Lower lobe of right lung (tissue), 2 donors: ENCODE measurements around the gene TXK. TPM values are rescaled to one million over a fixed set of nuclear protein-coding genes. Genes with fewer than 3 reads are reported as not detected.

ENCODE experiments used
- ATAC-seq, 2 donors: fragments of 200-7000 bp; cut with Tn5 transposase; one replicate each; pipeline ENCODE4 v1.9.1; 2020 to 2022; ENCODE audit warnings: mild to moderate bottlenecking in 2 of 2, moderate library complexity in 2 of 2
- DNase-seq: peaks from one replicate; pipeline ENCODE4 v3.0.0-alpha.2; 2020
- H3K27ac ChIP-seq: fragments of 200-600 bp; one replicate; pipeline ENCODE4 v1.8.0; 2022
- H3K27me3 ChIP-seq: fragments of 200-600 bp; one replicate; pipeline ENCODE4 v1.8.0; 2022; ENCODE audit warnings: low read depth
- H3K36me3 ChIP-seq: fragments of 200-600 bp; one replicate; pipeline ENCODE4 v1.8.0; 2022; ENCODE audit warnings: mild to moderate bottlenecking
- H3K4me1 ChIP-seq: fragments of 200-600 bp; one replicate; pipeline ENCODE4 v1.8.0; 2022
- H3K4me3 ChIP-seq: fragments of 200-600 bp; one replicate; pipeline ENCODE4 v1.8.0; 2022; ENCODE audit warnings: mild to moderate bottlenecking
- H3K9me3 ChIP-seq: fragments of 200-600 bp; one replicate; pipeline ENCODE4 v1.8.0; 2022
- CTCF ChIP-seq: fragments of 200-600 bp; IDR thresholded peaks from one replicate; pipeline ENCODE4 v1.8.0; 2022; ENCODE audit warnings: antibody characterized with exemption, mild to moderate bottlenecking
- intact Hi-C: fragments of 100-400 bp; cut with DNase I; formaldehyde crosslinking; loops from one replicate; pipeline ENCODE4 v1.11.0; 2022
- total RNA-seq: library from RNA; stranded (reverse); fragmentation: NEBNext Ultra II Directional; extraction: Animal tissue kit (Norgen Biotek cat#: 25700); gene quantifications from one replicate; pipeline ENCODE4 v1.2.1, GENCODE V29; 2021
- donor health status: DM: no; HTN: yes; CAD: no; lungs with severe emphysema.

The TXK gene
- total RNA-seq, 1 donor from 2014 or later: 7.5 TPM

GRCh38 chr4:48103483-48104139 lies 30.4 kb downstream of the TXK start:
- no peak overlapping the region for H3K4me3 ChIP-seq
- no peaks in the 10 kb centered on the region for H3K4me1 ChIP-seq
- H3K36me3 ChIP-seq: no peaks in the 10 kb centered on the region
- H3K9me3 ChIP-seq: no peaks in the 10 kb centered on the region
- no peak for ATAC-seq
- intact Hi-C loops: no loop called here
- no peak for TF ChIP-seq CTCF
- no peak overlapping the region for H3K27ac ChIP-seq
- DNase-seq: no peak
- no peaks in the 10 kb centered on the region for H3K27me3 ChIP-seq

GRCh38 chr4:48102303-48102702 lies 31.7 kb downstream of the TXK start:
- no peaks in the 10 kb centered on the region for H3K4me1 ChIP-seq
- H3K27me3 ChIP-seq: no peaks in the 10 kb centered on the region
- intact Hi-C loops: no loop called here
- no peak for TF ChIP-seq CTCF
- no peak overlapping the region for H3K27ac ChIP-seq
- H3K4me3 ChIP-seq: no peak overlapping the region
- H3K9me3 ChIP-seq: no peaks in the 10 kb centered on the region
- no peaks in the 10 kb centered on the region for H3K36me3 ChIP-seq
- DNase-seq (no peak), ATAC-seq (no peak)

GRCh38 chr4:48100256-48100655 lies 33.8 kb downstream of the TXK start:
- TF ChIP-seq CTCF: no peak

GRCh38 chr4:48095441-48095840 lies 38.6 kb downstream of the TXK start:
- Histone ChIP-seq H3K4me3 (no peak overlapping the region), H3K27me3 (no peaks in the 10 kb centered on the region), H3K27ac (no peak overlapping the region), H3K9me3 (no peaks in the 10 kb centered on the region), H3K36me3 (no peaks in the 10 kb centered on the region), H3K4me1 (no peaks in the 10 kb centered on the region)
- no peak for DNase-seq
- intact Hi-C loops: no loop called here
- TF ChIP-seq CTCF: no peak
- ATAC-seq: no peak

More at GRCh38 chr4:48100256-48100655, 33.8 kb downstream of the TXK start:
- ATAC-seq (no peak), DNase-seq (no peak)
- no peak overlapping the region for H3K27ac ChIP-seq
- no peaks in the 10 kb centered on the region for H3K27me3 ChIP-seq
- no peaks in the 10 kb centered on the region for H3K4me1 ChIP-seq
- intact Hi-C loops: no loop called here
- H3K36me3 ChIP-seq: no peaks in the 10 kb centered on the region
- H3K9me3 ChIP-seq: no peaks in the 10 kb centered on the region
- no peak overlapping the region for H3K4me3 ChIP-seq

GRCh38 chr4:48093991-48094416 lies 40.0 kb downstream of the TXK start:
- Histone ChIP-seq H3K4me3 (no peak overlapping the region), H3K36me3 (no peaks in the 10 kb centered on the region), H3K9me3 (no peaks in the 10 kb centered on the region), H3K27ac (no peak overlapping the region), H3K4me1 (no peaks in the 10 kb centered on the region), H3K27me3 (no peaks in the 10 kb centered on the region)
- TF ChIP-seq CTCF: no peak
- no peak for DNase-seq
- intact Hi-C loops: no loop called here
- ATAC-seq: no peak
